Hematopoietic multipotent progenitor cell treated with erythropoietin and hydrocortisone succinate and interleukin-3 and kit ligand, for 8 days (in vitro differentiated cells): ENCODE results near the gene OSBP.
"Not testable (repeated sequence)": the region's sequence is repeated elsewhere in the genome, so short reads cannot be mapped to it uniquely, and the experiment has no call there.

Source experiments
- DNase-seq: peaks from one replicate; pipeline ENCODE4 v3.0.0-alpha.2; 2015

The OSBP gene, protein sequence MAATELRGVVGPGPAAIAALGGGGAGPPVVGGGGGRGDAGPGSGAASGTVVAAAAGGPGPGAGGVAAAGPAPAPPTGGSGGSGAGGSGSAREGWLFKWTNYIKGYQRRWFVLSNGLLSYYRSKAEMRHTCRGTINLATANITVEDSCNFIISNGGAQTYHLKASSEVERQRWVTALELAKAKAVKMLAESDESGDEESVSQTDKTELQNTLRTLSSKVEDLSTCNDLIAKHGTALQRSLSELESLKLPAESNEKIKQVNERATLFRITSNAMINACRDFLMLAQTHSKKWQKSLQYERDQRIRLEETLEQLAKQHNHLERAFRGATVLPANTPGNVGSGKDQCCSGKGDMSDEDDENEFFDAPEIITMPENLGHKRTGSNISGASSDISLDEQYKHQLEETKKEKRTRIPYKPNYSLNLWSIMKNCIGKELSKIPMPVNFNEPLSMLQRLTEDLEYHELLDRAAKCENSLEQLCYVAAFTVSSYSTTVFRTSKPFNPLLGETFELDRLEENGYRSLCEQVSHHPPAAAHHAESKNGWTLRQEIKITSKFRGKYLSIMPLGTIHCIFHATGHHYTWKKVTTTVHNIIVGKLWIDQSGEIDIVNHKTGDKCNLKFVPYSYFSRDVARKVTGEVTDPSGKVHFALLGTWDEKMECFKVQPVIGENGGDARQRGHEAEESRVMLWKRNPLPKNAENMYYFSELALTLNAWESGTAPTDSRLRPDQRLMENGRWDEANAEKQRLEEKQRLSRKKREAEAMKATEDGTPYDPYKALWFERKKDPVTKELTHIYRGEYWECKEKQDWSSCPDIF

GRCh38 chr11:59615637-59616395, at the start of gene OSBP:
Gene OSBP, minus strand, starts transcription at chr11:59615774. Its CDS starts 110 bp downstream, at chr11:59615664.
- peak; percentile 100 for DNase-seq

- DNase-seq = no peak
Measured at GRCh38 chr11:59660621-59661020, 45.0 kb upstream of the OSBP start.

DNA sequence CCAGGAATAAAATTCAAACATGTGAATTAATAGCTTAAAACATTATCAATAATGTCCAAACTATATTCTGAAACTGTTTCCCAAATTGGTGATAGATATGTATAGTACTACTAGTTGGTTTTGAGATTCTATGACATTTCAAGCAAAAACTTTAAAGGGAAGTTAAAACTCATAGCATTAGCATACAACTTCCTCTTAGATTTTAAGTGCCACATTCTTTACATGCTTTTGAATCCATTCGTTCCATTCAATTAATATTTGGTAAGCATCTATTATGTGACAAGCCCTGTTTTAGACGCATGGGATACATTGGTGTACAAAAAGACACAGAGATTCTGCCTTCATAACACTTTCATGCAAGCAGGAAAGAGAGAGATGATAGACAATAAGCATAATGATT, 44.4 kb upstream of the OSBP start:
- DNase-seq = no peak

DNA sequence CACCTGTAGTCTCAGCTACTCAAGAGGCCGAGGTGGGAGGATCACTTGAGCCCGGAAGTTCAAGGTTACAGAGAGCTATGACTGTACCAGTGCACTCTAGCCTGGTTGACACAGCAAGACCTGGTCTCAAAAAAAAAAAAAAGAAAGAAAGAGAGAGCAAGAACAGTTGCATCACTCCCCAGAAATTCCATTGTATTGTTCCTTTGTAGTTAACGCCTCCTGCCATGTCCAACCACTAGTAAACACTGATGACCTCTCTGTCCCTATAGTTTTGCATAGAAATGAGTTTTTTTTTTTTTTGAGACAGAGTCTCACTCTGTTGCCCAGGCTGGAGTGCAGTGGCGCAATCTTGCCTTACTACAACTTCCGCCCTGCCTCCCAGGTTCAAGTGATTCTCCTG, 42.5 kb upstream of the OSBP start:
- no peak for DNase-seq

GRCh38 chr11:59654893-59655292, 39.3 kb upstream of the OSBP start:
- DNase-seq = no peak

DNA sequence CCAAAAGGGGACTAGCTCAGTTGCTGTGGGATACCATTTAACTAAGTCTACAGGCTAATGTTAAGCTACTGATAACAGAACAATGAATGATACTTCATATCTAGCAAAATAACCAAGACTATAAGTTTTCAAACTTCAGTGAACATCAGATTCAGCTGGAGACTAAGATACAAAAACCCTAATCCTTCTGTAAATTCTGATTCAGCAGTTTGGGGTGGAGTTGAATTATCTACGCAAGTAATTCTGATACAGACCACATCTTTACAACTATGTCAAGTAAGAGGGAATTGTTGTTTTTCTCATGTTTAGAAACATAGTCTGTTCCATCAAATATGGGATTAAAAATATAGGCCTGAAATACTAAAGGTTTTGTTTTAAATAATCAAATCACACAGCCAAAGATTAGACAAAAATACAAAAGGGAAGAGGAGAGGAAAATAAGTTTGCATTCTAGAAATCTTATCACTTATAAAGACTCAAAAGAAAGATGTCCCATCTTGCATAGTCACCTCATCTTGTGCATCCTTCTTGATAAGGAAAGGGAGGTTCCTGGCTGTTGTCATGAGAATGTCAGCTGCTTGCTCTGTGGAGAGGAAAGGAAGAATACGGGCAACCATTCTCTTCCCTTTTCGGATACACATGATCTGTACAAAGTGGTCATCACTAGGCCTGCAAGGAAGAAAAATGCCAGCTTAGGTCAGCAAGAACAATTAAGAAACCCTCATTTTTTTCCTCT, 31.8 kb upstream of the OSBP start:
- peak; percentile 57 for DNase-seq

DNA sequence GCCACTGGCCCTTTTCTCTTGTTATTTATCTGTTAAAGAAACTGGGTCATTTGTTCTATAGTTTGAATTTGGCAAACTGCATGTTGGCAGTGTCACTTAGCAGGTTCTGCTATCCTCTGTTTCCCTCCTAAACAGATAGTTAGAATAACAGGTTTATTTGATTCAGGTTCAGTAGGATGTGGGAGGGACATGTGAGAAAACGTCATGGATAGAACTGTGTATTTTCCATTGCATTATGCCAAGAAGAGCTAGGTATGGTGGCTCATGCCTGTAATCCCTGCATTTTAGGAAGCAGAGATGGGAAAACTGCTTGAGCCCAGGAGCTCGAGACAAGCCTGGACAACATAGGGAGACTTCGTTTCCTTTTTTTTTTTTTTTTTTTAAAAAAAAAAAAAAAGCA, 29.0 kb upstream of the OSBP start:
- no peak for DNase-seq

- DNase-seq = no peak
Measured at GRCh38 chr11:59643390-59643789, 27.8 kb upstream of the OSBP start.

DNA sequence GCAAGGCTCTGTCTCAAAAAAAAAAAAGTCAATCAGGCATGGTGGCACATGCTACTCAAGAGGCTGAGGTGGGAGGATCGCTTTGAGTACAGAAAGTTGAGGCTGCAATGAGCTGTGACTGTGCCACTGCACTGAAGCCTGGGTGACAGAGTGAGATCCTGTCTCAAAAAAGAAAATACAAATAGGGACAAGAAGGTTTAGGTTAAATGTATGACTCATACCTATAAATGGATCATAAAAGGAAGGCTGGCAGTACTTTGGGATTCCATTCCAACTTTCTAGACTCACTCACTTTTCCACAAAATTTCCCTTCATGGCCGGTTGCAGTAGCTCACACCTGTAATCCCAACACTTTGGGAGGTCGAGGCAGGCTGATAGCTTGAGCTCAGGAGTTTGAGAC, 25.6 kb upstream of the OSBP start:
- DNase-seq = no peak

GRCh38 chr11:59630493-59630892, 14.9 kb upstream of the OSBP start:
- DNase-seq = no peak

GRCh38 chr11:59629996-59630395, 14.4 kb upstream of the OSBP start:
- DNase-seq = no peak

DNA sequence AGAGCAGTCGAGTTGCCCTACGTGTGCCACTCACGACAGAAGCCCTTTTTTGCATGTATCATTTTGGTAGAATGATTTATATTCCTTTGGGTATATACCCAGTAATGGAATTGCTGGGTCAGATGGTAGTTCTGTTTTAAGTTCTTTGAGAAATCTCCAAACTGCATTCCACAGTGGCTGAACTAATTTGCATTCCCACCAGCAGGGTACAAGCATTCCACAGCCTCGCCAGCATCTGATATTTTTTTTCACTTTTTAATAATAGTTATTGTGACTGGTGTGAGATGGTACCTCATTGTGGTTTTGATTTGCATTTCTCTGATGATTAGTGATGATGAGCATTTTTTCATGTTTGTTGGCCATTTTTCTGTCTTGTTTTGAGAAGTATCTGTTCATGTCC, 11.4 kb upstream of the OSBP start:
- DNase-seq = not testable (repeated sequence)

- no peak for DNase-seq
Measured at GRCh38 chr11:59625703-59626102, 10.1 kb upstream of the OSBP start.

DNA sequence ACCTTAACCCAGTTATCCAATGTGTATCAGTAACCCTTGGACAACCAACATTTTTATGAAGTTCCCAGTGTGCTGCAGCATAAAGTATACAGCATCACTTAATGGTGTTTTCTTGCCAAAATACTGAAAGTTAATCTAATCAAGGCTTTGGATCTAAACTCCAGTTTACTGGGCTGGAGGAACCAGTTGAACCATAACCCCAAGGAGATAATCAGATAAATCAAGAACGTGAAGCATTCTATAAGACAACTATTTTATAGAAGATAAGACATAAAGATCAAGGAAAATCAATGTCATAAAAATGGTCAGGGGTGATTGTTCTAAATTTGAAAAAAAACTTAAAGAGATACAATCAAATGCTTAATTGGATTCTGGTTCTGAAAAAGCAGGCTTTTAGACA, 2.3 kb upstream of the OSBP start:
- DNase-seq = no peak

GRCh38 chr11:59616396-59616982, 915 bp upstream of the OSBP start:
- no peak for DNase-seq

DNA sequence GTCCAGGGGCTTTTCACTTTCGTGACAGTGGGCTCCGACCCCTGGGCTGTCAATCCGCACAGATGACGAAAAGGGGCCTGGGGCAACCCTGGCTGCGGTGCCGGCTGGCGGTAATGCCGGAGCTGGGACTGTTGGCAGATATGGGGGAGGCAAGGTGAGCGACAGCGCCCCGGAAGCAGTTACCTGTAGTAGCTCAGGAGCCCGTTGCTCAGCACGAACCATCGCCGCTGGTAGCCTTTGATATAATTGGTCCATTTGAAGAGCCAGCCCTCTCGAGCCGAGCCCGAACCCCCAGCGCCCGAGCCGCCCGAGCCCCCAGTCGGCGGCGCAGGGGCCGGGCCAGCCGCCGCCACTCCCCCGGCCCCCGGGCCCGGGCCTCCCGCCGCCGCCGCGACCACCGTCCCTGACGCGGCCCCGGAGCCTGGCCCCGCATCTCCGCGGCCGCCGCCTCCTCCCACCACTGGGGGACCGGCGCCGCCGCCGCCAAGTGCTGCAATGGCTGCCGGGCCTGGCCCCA, 396 bp downstream of the OSBP start:
- peak; percentile 31 for DNase-seq

DNA sequence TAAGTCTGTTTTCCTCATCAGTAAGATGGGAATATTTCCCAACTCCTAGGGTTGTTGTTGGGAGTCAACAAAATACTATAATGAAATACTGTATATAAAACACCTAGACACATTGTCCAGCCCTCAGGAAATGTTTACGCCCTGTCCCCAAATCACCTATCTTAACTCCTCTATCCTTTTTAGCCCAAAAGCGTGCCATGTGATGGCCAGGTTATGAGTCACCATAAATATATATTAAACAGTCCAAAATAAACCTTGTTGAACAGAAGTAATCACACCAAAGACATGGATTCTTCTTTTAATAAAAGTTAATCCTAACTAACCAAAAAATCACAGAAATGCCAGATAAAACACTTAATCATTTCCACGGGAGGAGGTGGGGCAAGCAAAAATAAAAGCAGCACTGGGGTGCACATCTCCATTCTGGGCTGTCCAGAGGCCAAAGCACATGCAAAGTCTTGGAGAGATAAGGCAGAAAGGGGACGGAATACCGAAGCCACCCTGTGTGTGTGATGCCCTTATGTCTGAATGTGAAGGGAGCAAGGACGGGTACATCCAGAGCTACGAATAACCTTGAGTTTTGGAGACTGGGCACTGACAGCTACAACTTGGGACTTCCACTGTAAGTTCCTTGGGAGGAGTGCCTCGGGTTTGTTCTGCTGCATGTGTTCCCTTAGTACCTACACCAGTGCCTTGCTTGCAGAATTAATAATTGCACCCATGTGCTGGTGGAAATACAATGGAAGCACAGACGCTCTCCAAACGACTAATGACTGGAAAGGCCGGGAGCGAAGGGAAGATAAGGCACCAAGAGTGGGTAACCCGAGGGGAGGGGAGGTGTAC, 1.1 kb downstream of the OSBP start:
- peak; percentile 72 for DNase-seq

DNA sequence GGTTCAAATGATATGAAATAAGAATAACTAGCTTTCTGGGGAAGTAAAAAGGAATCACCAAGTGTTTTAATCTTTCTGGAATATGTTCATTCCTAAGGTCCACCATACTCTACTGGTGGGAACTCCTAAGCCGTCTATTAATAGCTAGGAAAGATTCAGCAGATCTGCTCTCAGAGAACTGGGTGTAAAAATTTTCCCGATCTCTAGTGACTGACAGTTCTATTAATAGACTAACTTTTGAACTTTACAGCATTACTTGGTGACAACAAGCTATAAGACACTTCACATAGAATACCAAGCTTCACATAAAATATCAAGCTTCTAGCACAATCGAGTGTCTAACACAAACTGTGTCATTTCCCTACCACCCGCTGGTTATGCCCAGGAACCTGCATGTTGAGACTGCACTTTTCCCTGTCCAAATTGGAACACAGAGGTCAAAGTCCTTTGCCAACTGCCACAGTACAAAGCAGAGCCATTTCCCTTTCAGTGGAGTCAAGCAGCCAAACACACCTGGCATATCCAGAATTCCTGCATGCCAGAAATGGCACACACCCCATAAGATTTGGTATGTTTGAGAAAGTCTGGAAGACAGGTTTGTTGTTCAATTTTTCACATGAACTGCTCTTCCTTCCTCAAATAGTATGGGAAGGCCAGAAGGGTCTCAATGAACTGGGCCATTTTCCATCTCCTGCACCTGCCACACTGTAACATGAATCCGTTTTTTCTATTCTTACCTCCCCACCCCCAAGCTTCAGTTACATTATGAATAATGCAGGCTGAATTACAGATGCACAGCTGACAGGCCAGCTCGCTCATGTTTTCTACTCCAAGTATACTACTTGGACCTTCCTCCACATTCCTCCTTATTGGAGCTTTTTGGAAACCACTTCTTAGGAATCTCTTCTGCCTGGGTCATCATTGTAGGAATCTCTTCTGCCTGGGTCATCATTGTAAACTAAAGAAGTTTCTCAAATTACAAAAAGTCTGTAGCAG, 3.7 kb downstream of the OSBP start:
- DNase-seq = no peak

- no peak for DNase-seq
Measured at GRCh38 chr11:59610289-59610688, 5.3 kb downstream of the OSBP start.
